ENCODE results near the gene IQGAP1. TPM values are rescaled to one million over a fixed set of nuclear protein-coding genes. Genes with fewer than 3 reads are reported as not detected.

Gene IQGAP1
- total and polyA plus RNA-seq, 2 of the 13 experiments (the other 11 are each of a cell fraction or from before 2014, with no cell fraction given) = 29.5 to 37.9 TPM

DNA sequence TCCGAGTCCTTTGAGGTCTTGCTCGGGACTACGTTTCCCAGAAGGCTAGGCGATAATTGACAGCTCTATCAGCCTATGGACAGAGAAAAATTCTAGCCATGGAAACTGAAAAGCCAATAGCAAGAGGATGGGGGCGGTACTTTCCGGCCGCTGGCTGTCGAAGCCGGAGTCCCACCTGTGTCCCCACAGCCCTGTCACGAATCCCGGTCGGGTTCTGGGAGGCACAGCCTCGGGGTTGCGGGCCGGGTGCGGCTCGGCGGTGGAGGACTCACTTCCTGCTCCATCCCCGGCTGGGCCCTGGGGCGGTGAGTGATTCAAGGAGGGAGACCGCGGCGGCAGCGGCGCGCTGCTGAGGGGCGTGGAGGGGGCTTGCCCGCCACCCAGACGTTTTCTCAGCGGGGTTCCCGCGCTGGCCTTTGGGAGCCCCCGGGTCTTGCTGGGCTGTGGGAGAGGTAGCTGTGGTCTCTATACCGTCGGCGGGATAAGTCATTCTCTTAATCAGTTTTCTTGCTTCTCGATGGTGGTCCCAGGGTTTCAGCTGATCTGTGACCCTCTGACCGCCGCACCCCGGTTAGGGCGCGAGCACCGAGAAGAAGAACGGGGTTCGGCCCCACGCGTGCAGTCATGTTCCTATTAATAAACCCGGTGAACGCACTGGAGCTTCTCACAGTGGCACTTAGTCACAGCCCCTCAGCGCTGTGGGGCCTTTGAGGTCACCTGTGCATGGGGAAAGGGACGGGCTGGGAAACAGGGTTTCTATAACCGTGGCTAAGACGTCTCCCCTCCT is 35.7 kb upstream of the IQGAP1 start, which contains the start of gene ZNF774 (continued):
- TF ChIP-seq, protein P1, sequence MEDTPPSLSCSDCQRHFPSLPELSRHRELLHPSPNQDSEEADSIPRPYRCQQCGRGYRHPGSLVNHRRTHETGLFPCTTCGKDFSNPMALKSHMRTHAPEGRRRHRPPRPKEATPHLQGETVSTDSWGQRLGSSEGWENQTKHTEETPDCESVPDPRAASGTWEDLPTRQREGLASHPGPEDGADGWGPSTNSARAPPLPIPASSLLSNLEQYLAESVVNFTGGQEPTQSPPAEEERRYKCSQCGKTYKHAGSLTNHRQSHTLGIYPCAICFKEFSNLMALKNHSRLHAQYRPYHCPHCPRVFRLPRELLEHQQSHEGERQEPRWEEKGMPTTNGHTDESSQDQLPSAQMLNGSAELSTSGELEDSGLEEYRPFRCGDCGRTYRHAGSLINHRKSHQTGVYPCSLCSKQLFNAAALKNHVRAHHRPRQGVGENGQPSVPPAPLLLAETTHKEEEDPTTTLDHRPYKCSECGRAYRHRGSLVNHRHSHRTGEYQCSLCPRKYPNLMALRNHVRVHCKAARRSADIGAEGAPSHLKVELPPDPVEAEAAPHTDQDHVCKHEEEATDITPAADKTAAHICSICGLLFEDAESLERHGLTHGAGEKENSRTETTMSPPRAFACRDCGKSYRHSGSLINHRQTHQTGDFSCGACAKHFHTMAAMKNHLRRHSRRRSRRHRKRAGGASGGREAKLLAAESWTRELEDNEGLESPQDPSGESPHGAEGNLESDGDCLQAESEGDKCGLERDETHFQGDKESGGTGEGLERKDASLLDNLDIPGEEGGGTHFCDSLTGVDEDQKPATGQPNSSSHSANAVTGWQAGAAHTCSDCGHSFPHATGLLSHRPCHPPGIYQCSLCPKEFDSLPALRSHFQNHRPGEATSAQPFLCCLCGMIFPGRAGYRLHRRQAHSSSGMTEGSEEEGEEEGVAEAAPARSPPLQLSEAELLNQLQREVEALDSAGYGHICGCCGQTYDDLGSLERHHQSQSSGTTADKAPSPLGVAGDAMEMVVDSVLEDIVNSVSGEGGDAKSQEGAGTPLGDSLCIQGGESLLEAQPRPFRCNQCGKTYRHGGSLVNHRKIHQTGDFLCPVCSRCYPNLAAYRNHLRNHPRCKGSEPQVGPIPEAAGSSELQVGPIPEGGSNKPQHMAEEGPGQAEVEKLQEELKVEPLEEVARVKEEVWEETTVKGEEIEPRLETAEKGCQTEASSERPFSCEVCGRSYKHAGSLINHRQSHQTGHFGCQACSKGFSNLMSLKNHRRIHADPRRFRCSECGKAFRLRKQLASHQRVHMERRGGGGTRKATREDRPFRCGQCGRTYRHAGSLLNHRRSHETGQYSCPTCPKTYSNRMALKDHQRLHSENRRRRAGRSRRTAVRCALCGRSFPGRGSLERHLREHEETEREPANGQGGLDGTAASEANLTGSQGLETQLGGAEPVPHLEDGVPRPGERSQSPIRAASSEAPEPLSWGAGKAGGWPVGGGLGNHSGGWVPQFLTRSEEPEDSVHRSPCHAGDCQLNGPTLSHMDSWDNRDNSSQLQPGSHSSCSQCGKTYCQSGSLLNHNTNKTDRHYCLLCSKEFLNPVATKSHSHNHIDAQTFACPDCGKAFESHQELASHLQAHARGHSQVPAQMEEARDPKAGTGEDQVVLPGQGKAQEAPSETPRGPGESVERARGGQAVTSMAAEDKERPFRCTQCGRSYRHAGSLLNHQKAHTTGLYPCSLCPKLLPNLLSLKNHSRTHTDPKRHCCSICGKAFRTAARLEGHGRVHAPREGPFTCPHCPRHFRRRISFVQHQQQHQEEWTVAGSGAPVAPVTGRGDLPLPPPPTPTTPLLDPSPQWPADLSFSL (CRISPR knock-in tag; IDR thresholded peaks at IDR 0.05) = no peak
- no peak for TF ChIP-seq MAFF (IDR thresholded peaks at IDR 0.05; ENCODE audit: low read depth, low read length)
- peak; percentile 76 for TF ChIP-seq ATF7-NPFF (CRISPR knock-in tag; IDR thresholded peaks at IDR 0.05; ENCODE audit: low read depth)
- TF ChIP-seq ZNF343 (CRISPR knock-in tag; IDR thresholded peaks at IDR 0.05) = no peak
- no peak for TF ChIP-seq ZNF7 (CRISPR knock-in tag; IDR thresholded peaks at IDR 0.05)
- no peak for TF ChIP-seq STAT5B (CRISPR knock-in tag; IDR thresholded peaks at IDR 0.05)
- peak; percentile 52; the same call in 1 of the 2 replicates for TF ChIP-seq HIVEP1 (CRISPR knock-in tag; IDR thresholded peaks at IDR 0.05)
- TF ChIP-seq KMT2B (CRISPR knock-in tag; IDR thresholded peaks at IDR 0.05) = peak; percentile 41; the same call in 1 of the 2 replicates
- TF ChIP-seq ZNF670 (CRISPR knock-in tag; IDR thresholded peaks at IDR 0.05; ENCODE audit: borderline replicate concordance) = no peak
- no peak for TF ChIP-seq ZBTB7A (CRISPR knock-in tag; IDR thresholded peaks at IDR 0.05)
- TF ChIP-seq, protein P2, sequence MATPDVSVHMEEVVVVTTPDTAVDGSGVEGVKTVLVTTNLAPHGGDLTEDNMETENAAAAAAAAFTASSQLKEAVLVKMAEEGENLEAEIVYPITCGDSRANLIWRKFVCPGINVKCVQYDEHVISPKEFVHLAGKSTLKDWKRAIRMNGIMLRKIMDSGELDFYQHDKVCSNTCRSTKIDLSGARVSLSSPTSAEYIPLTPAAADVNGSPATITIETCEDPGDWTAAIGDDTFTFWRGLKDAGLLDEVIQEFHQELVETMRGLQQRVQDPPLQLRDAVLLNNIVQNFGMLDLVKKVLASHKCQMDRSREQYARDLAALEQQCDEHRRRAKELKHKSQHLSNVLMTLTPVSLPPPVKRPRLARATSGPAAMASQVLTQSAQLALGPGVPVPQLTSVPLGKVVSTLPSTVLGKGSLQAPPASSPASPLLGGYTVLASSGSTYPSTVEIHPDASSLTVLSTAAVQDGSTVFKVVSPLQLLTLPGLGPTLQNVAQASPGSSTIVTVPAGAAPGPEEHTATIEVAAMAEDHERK (CRISPR knock-in tag; IDR thresholded peaks at IDR 0.05; ENCODE audit: low read depth) = no peak
- TF ChIP-seq, protein P3, sequence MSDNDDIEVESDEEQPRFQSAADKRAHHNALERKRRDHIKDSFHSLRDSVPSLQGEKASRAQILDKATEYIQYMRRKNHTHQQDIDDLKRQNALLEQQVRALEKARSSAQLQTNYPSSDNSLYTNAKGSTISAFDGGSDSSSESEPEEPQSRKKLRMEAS (IDR thresholded peaks at IDR 0.05) = peak; percentile 40; the same call in 1 of the 2 replicates
- no peak for TF ChIP-seq JDP2 (CRISPR knock-in tag; IDR thresholded peaks at IDR 0.05; ENCODE audit: borderline replicate concordance)
- TF ChIP-seq ZNF253 (CRISPR knock-in tag; IDR thresholded peaks at IDR 0.05; ENCODE audit: borderline replicate concordance) = no peak
- peak; percentile 99 for TF ChIP-seq SP2 (CRISPR knock-in tag; IDR thresholded peaks at IDR 0.05)
- no peak for TF ChIP-seq TARDBP (CRISPR knock-in tag; IDR thresholded peaks at IDR 0.05)
- no peak for TF ChIP-seq NAIF1 (CRISPR knock-in tag; IDR thresholded peaks at IDR 0.05; ENCODE audit: borderline replicate concordance)
- peak; percentile 47; the same call in 1 of the 2 replicates for TF ChIP-seq MIXL1 (CRISPR knock-in tag; IDR thresholded peaks at IDR 0.05)
- TF ChIP-seq ZNF260 (CRISPR knock-in tag; IDR thresholded peaks at IDR 0.05; ENCODE audit: borderline replicate concordance, low read depth) = no peak
- peak; percentile 61 for TF ChIP-seq ZFX (CRISPR knock-in tag; IDR thresholded peaks at IDR 0.05; ENCODE audit: low read depth)
- TF ChIP-seq, protein P4, sequence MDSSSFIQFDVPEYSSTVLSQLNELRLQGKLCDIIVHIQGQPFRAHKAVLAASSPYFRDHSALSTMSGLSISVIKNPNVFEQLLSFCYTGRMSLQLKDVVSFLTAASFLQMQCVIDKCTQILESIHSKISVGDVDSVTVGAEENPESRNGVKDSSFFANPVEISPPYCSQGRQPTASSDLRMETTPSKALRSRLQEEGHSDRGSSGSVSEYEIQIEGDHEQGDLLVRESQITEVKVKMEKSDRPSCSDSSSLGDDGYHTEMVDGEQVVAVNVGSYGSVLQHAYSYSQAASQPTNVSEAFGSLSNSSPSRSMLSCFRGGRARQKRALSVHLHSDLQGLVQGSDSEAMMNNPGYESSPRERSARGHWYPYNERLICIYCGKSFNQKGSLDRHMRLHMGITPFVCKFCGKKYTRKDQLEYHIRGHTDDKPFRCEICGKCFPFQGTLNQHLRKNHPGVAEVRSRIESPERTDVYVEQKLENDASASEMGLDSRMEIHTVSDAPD (CRISPR knock-in tag; IDR thresholded peaks at IDR 0.05) = 0 out of 2 replicates have a peak, but pooled peaks have one; percentile 35

All from HepG2 (cell line).